ENCODE measurements around the gene GET3.
"Not testable (repeated sequence)": the region's sequence is repeated elsewhere in the genome, so short reads cannot be mapped to it uniquely, and the experiment has no call there.

GET3 gene

DNA sequence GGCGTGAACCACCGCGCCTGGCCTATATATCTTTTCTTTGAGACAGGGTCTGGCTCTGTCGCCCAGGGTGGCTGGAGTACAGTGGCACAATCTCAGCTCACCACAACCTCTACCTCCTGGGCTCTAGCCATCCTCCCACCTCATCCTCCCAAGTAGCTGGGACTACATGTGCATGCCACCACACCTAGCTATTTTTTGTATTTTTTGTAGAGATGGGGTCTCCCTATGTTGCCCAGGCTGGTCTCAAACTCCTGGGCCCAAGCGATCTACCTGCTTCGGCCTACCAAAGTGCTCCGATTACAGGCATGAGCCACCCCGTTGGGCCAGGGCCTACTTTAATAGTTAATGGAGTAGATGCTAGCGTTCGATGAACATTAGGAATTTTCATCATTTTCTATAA lies 17.0 kb upstream of the GET3 start:
- DNase-seq = no peak

DNA sequence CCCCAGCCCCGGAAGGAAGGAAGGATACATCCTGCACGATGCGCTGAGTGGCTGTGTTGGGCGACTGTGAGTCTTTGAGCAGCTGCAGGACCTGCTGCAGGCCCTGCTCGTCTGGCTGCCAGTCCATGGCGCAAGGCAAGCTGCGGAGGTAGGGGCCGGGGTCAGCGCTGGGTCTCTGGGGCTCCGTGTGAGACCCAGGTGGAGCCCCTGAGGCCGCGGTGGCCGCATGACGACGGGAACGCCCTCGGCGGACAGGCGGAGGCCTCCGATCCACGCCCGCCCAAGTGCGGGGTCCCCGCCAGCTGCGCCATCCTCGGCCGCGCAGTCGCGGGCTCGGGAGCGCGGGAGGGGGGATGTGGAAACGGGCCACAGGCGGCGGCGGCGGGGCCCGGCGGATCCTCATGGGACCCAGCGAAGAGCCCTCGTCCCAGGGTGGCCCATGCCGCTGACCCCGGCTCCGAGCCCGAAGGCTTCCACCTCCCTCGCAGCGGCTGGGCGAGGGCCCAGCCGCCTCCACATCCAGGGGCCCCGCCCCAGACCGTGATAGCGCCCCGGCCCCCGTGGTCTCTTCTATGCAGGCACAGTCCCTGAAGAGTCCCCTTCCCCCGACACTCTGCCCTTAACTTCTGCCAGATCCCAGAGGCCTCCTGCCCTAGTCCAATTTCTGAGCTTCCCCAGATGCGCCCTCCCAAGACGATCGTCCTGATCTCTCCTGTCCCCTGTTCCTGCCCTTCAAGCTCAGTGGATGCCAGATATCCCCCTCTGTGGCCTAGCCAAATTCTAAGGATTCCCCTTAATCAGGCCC lies 16.2 kb upstream of the GET3 start:
- DNase-seq = no peak

DNA sequence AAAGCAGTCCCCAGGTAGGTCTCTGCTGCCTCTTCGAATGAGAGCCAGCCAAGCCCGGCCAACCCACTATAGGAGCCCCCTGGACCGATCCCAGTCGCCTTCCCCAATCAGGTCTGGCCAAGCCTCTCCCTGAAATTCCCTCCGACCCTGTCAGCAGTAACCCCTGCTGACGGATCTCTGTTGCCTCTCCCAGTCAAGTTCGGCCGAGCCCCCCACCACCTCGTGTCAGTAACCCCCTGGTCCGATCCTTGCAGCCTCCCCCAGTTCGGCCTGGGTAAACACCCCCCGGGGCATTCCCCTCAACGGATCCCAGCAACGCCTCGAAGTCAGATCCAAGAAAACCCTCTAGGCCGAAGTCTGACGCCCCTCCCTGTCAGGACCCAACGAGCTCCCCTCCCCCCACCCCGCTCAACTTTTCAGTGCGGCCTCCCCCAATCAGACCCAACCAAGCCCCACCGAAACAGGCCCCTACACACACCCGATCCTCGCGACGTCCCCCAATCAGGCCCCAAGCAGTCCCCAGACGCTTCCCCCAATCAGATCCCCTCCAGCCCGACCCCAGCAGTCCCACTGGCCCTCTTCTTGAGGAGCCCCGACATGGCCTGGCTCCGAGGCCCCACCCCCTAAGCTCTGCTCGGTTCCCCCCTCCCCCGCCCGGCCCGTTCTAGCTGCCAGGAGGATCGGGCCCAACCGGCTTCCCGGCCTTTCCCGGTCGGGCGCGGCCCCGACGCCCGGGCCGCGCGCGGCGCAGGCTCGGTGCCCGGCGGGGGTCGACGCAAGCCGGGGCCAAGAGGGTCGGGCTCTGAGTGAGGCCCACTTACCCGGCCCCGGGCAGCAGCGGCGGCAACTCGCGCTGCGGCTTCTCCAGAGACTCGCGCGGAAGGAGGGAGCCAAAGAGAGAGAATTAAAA lies 15.4 kb upstream of the GET3 start:
- DNase-seq = no peak

DNA sequence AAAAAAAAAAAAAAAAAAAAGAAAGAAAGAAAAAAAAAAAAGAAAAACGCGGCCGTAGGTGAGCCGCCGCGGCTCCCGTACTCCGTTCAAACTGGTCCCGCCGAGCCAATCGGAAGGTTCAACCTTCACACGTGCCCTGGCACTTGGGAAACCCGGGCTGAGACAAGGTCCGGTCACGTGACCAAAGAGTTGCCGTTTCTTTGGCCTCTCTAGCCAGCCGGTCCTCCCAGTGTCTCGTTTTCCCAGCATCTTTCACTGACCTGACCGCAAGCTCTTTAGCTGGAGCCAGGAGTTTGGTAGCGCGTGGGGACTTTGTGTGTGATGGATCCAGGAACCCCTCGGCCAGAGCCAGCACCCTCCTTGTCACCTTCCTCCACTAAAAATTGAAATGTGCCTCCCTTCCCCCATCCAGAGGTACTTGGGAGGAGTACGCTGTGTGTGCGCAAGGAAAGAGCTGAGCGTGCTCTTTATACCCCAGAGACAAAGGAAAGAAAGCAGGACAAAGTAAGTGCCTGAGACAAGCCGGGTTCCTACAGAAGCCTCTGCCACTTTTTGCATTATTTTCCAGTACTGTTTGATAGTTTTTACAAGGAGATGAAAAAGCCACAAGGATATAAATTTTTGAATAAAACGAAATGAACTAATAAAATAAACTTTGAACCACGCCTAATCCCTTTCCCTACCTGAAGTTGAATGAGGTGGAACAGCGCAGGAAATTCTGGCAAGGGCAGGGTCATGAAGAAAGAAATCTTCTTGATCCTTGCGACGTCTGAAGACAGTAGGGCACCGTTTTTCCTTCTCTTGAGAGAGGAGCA lies 14.5 kb upstream of the GET3 start:
- peak; percentile 99 for DNase-seq

DNA sequence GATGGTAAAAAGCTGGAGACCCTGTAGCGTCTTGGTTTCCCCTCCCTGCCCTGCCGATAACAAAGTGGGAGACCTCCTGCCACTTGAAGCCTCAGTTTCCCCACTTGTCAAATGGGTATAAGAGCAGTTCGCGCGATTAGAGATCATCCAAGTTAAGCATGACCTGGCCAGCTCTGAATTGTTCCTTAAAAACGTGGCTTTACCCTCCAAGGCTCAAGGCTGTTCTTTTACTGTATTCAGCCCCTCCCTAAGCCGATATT lies 14.0 kb upstream of the GET3 start:
- no peak for DNase-seq

DNA sequence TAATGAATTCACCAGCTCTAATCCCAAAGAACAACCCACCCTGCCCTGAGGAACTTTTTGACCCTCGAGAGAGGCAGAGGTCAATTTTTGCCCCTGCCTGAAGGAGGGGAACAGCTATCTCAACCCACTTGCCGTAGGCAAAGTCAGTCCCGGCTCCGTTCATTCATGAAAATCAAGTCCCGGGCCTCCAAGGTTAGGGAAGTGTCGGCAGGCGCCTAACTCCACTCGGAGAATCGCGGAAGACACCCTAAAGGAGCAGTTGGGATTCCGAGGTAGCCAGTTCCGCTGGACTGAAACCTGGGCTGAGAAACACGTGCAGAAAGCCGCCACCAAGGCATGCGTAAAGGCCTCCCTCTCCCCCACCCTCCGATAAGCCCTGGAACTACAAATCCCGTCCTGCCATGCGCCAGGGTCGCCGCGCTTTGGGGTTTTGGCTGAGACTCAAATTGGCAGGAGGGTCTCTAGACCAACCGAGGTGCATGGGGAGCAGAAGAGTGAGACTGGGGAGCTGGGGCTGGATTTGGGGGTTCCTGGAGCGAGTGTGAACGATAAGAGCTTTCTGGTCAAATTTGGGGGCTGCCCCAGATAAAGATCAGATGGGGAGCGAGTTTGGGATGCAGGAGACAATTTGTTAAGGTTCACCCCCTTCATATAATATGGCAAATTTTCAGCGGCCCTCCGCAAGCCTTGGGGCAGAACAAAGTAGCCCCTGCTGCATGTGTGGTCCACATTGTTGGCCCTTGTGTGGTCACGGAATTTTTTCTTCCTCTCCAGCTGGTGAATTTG lies 13.5 kb upstream of the GET3 start, which contains the start of gene TNPO2:
TSS of gene TNPO2 (minus strand) at position 292 of the 786 bp plus-strand sequence. CDS start 2,955 bp downstream, outside the sequence.
- no peak for DNase-seq

DNA sequence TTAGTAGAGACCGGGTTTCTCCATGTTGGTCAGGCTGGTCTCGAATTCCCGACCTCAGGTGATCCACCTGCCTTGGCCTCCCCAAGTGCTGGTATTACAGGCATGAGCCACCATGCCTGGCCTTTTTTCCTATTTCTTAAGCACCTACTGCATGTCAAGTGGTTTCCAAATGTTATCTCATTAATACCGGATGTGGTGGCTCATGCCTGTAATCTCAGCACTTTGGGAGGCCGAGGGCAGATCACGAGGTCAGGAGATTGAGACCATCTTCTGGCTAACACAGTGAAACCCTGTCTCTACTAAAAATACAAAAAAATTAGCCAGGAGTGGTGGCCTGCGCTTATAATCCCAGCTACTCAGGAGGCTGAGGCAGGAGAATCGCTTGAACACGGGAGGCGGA lies 11.7 kb upstream of the GET3 start:
- not testable (repeated sequence) for DNase-seq

DNA sequence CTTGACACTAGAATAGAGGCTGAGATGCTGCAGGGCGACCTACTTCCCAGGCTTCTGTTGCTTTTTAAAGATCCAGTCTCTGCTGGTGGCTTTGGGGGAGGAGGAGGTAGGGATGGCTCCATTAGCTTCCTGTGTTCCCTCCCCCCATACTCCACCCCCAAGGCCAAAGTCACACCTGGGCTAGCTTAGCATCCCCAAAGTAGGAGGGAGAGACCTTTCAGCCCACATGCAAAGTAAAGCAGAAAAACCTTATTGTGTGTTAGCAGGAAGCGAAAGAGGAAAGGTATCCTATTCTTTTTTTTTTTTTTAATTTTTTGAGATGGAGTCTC lies 10.3 kb upstream of the GET3 start:
- DNase-seq = no peak

DNA sequence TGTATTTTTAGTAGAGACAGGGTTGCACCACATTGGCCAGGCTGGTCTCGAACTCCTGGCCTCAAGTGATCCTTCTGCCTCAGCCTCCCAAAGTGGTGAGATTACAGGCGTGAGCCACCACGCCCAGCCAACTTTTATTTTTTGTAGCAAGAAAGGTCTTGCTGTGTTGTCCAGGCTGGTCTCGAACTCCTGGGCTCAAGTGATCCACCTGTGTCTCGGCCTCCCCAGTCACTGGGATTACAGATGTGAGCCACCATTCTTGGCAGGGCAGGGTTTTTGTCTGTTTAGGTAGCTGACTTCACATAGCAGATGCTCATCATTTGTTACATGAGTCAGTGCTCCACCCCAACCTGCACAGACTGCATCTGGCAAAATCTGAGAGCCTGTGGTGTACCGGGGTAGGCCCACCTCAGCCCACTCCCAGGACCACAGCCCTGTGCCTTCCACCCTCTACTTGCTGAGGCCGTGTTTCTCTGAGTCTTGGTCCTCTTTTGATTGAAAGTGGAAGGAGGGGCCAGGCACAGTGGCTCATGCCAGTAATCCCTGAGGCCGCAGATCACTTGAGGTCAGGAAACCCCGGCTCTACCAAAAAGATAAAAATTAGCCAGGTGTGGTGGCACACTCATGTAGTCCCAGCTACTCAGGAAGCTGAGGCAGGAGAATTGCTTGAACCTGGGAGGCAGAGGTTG lies 9.4 kb upstream of the GET3 start:
- no peak for DNase-seq

DNA sequence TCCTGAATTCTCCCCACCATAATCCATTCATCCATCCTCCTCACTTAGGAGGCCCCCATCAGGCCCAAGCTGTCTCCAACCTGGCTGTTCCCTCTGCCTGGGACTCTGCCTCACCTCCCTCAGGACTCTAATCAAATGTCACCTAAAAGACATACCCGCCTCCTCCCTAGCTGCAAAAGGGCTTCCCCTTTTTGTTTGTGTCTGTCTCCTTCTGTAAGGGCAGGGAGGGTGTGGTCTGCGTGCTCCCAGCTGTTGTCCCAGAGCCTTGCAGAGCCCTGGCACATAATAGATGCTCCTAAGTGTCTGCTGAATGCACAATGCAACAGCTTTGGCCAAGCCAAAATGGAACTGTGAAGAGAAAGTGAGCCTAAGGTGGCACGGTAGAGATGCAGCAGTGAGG lies 7.2 kb upstream of the GET3 start:
- no peak for DNase-seq

DNA sequence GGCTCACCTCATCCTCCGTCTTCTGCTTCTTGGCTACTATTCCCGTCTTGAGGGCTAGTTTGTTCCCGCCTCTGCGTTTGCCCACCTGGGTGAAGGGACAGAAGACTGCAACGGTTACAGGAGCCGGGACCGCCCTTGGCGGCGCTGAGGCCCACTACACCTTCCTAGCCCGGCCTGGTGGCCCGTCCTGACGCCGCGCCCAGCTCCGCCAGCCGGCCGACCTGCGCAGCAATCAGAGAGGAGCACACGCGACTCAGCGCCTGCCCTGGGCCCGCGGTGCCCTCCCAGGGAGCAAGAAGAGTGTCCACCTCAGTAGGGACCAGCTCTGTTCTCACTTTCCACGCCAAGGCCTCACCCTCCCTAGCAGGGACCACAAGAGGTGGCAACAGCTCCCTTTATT lies 6.0 kb upstream of the GET3 start:
- DNase-seq = no peak

DNA sequence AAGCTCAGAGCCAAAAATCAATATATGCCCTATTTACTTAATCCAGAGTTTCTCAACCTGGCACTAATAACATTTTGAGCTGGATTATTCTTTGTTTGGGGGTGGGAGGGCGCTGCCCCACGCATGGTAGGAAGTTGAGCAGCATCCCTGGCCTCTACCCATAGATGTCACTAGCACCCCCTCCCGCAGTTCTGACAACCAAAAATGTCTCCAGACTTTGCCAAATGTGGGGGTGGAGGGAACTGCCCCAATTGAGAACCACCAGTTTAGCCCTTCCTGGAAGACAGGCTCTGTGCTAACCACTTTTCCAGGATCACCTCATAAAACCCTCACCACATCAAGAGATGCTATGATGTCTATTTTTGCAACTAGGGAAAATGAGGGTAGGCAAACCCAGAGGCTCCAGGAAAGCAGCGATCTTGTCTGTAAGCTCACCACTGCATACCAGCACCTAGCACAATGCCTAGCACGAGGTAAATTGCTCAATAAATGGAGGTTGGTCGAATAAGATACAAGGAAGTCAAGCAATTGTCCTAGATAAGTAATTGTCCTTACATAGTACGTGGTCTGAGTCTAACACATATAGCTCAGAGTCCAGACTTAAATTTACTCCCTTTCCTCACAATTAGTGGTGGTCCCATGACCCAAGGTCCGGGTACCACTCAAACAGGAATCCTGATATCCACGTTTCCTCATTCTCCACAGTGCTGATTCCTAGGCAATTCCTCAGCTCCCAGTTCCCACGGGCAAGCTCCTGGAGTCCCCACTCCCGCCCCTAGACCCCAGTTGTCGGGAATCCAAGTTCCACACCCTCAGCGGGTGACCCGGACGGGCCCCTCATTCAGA lies 3.7 kb upstream of the GET3 start:
- DNase-seq = no peak

DNA sequence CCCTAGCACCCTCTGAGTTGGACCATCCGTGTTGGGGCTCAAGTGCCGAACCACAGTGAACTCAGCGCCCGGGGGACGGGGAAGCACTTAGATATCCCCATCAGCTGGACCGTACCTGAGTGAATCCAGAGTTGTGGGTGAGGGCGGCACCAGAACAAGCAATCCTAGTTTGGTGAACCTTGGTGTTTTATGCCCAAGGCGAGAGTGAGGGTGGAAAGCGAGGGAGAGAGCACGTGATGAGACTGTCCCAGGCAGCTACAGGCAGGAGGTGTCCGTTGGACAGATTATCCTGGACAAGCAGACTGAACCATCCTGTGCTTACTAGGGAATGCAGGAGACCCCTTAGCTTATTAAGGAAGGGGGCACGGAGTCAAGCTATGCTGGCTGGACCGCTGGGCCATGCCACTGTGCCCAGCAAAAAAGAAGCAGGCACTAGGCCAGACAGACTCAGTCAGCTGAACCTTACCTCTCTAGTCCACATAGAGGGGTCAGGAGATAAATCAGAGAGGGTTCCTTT lies 596 bp downstream of the GET3 start:
- no peak for DNase-seq

DNA sequence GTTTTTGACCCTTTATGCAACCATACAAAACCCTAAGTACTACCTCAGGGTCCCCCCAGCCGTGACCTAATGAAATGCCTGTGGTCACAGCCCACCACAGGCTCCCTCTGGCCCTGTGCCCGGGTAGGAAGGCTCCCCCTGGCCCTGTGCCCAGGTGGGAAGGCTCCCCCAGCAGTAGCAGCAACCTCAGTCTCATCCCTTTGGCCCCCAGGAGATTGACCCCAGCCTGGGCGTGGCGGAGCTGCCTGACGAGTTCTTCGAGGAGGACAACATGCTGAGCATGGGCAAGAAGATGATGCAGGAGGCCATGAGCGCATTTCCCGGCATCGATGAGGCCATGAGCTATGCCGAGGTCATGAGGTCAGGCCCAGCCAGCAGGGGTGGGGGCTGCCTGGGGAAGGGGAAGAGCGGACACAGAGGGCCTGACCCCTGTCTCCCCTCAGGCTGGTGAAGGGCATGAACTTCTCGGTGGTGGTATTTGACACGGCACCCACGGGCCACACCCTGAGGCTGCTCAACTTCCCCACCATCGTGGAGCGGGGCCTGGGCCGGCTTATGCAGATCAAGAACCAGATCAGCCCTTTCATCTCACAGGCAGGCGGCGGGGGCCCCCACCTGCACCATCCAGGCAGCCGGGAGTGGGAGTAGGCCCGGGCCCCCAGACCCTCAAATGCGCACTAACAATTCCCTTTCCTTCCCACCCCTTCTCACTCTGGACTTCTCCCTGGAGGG lies 8.0 kb downstream of the GET3 start:
- no peak for DNase-seq

DNA sequence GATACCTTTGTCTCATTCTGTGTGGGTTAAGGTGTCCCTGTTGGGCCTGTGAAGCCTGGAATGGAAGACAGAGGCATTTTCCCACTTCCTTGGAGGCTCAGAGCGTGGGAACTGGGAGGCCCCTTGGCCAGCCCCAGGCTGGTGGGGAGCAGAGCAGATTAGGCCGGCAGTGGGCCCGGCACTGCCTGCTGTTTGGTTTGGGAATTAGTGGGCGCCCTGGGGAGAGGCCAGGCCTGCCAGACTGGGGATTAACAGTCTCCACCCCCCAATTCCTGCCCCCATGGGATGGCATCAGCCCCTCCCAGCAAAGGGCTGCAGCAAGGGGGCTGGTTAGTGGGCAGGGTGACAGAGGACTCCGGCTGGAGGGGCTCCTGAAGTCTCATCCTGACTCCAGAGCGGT lies 11.2 kb downstream of the GET3 start:
- no peak for DNase-seq

DNA sequence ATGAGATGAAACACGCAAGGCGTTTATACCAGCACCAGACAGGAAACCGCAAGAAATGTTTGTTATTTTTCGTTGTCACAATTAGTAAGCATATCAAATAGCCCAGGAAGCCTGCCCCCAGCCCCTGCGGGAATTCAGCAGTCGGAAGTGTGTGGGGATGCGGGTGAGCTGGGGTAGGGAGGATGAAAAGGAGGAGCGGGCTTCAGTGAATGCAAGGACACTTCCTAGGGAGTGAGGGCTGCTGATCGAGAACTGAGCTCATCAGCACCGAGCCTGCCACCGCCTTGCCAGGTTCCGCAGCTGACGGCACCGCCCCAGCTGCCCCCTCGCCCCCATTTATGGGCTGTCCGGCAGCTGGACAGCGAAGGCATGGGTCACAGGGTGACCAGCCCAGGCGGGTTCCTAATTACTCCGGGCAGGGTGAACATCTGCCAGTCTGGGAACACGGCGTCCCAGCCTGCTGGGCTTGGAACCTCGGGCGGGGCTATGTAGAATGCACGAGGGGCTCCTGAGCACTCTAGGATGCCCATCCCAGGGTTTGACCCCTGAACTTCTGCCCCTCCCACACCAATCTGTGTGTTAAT lies 12.7 kb downstream of the GET3 start:
- DNase-seq = no peak

DNA sequence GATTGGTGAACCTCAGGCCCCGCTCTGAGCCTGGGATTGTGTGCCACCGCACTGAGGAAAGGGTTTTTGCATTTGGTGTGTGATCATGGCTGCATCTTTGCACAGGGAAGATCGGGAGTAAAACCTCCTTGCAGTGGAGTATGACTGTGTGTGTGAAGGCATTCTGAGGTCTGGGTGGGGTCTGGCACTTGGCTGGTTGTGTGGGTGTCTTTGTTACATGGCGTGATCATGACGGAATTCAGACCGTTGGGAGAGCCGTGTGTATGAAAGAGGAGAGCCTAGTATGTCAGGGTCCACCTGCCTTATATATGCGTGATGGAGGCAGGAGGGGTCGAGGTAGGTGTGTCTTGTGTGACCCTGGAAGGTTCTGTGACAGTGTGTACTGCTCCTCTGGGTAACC lies 13.6 kb downstream of the GET3 start:
- DNase-seq = no peak

DNA sequence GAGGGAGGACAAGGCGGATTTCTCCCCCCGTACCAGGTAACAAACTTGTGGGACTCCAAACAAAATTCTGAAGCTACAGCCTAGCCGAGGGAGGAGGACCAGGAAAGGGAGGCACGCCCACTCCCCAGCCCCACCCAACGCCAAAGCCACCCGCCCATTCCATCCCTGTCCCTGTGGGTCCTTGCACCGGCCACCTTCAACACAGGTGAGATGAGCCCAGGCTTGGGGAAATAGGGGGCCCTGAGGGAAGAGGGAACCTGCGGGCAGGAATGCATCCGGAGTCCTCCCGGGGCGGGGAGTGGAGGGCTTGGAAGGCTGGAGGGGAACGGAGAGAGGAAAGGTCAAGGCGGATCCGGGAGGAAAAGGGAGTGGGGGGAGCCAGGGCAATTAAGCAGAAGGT lies 14.3 kb downstream of the GET3 start, which contains the start of gene BEST2:
TSS of gene BEST2 (plus strand) at position 157 of the 400 bp plus-strand sequence. CDS start 802 bp downstream, outside the sequence.
- no peak for DNase-seq

DNA sequence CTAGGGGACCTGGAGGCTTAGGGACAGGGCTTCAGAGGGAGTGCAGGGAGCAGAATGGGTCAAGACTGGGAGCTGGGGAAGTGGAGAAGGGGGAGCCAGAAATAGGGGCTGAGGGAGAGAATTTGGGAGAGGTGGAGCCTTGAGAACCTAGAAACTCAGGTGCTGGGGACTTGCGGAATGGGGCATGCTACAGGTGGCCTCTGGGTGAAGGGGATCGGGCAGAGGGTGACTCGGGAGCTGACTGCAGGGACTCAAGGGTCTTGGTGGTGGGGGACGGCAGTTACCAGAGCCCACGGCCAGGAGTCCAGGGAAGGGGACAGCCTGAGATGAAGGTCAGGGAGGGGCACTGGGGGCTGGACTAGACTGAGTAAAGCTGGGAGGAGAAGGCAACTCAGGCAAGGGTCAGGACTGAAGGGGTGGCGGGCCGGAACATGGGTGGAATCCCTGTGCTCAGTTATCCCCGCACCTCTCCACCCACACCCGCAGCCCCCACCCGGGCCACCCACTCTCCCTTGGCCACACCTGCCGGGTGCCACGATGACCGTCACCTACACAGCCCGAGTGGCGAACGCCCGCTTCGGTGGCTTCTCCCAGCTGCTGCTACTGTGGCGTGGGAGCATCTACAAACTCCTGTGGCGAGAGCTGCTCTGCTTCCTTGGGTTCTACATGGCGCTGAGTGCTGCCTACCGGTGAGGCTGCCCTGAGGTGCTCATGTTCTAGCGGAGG lies 14.9 kb downstream of the GET3 start:
- no peak for DNase-seq

All from midbrain (tissue), 1 donor.